ENCODE results near the gene TNNI2.
"Not testable (repeated sequence)": the region's sequence is repeated elsewhere in the genome, so short reads cannot be mapped to it uniquely, and the experiment has no call there.

Gene TNNI2

GRCh38 chr11:1805525-1805924 is 33.3 kb upstream of the TNNI2 start:
- no peak overlapping the region for H3K9ac ChIP-seq (ENCODE audit: insufficient read length, low read depth)
- no peaks in the 10 kb centered on the region for H3K4me1 ChIP-seq (ENCODE audit: insufficient read depth, insufficient read length)
- peaks cover 5% of the 10 kb centered on the region; the same call in 1 of the 2 replicates for H3K9me3 ChIP-seq (ENCODE audit: insufficient read depth, low read length)
- no peak overlapping the region for H3K4me3 ChIP-seq (ENCODE audit: insufficient read length, low read depth)
- H3K36me3 ChIP-seq (ENCODE audit: insufficient read depth, insufficient read length, low read length), result no peaks in the 10 kb centered on the region
- DNase-seq (ENCODE audit: low read depth, low spot score), result no peak
- no peak for TF ChIP-seq YY1 (IDR thresholded peaks at IDR 0.05; ENCODE audit: insufficient read depth, insufficient read length)
- no peak for TF ChIP-seq SUZ12 (IDR thresholded peaks at IDR 0.05; ENCODE audit: extremely low read depth, insufficient read depth, insufficient read length)
- no peak for TF ChIP-seq ZNF274 (IDR thresholded peaks at IDR 0.05; ENCODE audit: low read depth, low read length)
- no peaks in the 10 kb centered on the region for H3K27me3 ChIP-seq (ENCODE audit: insufficient read depth, insufficient read length)

- no peaks in the 10 kb centered on the region for H3K36me3 ChIP-seq (ENCODE audit: insufficient read depth, insufficient read length, low read length)
- H3K27me3 ChIP-seq (ENCODE audit: insufficient read depth, insufficient read length), result no peaks in the 10 kb centered on the region
- no peak overlapping the region for H3K9ac ChIP-seq (ENCODE audit: insufficient read length, low read depth)
- no peak for DNase-seq (ENCODE audit: low read depth, low spot score)
- TF ChIP-seq YY1 (IDR thresholded peaks at IDR 0.05; ENCODE audit: insufficient read depth, insufficient read length) (no peak), SUZ12 (IDR thresholded peaks at IDR 0.05; ENCODE audit: extremely low read depth, insufficient read depth, insufficient read length) (no peak), ZNF274 (IDR thresholded peaks at IDR 0.05; ENCODE audit: low read depth, low read length) (no peak)
- peaks cover 12% of the 10 kb centered on the region; the same call in 1 of the 2 replicates for H3K9me3 ChIP-seq (ENCODE audit: insufficient read depth, low read length)
- no peak overlapping the region for H3K4me3 ChIP-seq (ENCODE audit: insufficient read length, low read depth)
- no peaks in the 10 kb centered on the region for H3K4me1 ChIP-seq (ENCODE audit: insufficient read depth, insufficient read length)
Measured at GRCh38 chr11:1807264-1807995, 31.4 kb upstream of the TNNI2 start.

- no peaks in the 10 kb centered on the region for H3K36me3 ChIP-seq (ENCODE audit: insufficient read depth, insufficient read length, low read length)
- no peak for TF ChIP-seq YY1 (IDR thresholded peaks at IDR 0.05; ENCODE audit: insufficient read depth, insufficient read length)
- TF ChIP-seq SUZ12 (IDR thresholded peaks at IDR 0.05; ENCODE audit: extremely low read depth, insufficient read depth, insufficient read length), result no peak
- TF ChIP-seq ZNF274 (IDR thresholded peaks at IDR 0.05; ENCODE audit: low read depth, low read length), result no peak
- no peaks in the 10 kb centered on the region for H3K4me1 ChIP-seq (ENCODE audit: insufficient read depth, insufficient read length)
- no peak for DNase-seq (ENCODE audit: low read depth, low spot score)
- no peak overlapping the region for H3K9ac ChIP-seq (ENCODE audit: insufficient read length, low read depth)
- H3K9me3 ChIP-seq (ENCODE audit: insufficient read depth, low read length), result peaks cover 16% of the 10 kb centered on the region; the same call in 1 of the 2 replicates
- H3K27me3 ChIP-seq (ENCODE audit: insufficient read depth, insufficient read length), result no peaks in the 10 kb centered on the region
- H3K4me3 ChIP-seq (ENCODE audit: insufficient read length, low read depth), result no peak overlapping the region
Measured at GRCh38 chr11:1810761-1811160, 28.0 kb upstream of the TNNI2 start.

- no peak for DNase-seq (ENCODE audit: low read depth, low spot score)
- Histone ChIP-seq H3K9me3 (ENCODE audit: insufficient read depth, low read length) (peaks cover 19% of the 10 kb centered on the region; the same call in 1 of the 2 replicates), H3K4me3 (ENCODE audit: insufficient read length, low read depth) (no peak overlapping the region), H3K9ac (ENCODE audit: insufficient read length, low read depth) (no peak overlapping the region), H3K27me3 (ENCODE audit: insufficient read depth, insufficient read length) (no peaks in the 10 kb centered on the region), H3K4me1 (ENCODE audit: insufficient read depth, insufficient read length) (no peaks in the 10 kb centered on the region), H3K36me3 (ENCODE audit: insufficient read depth, insufficient read length, low read length) (no peaks in the 10 kb centered on the region)
- no peak for TF ChIP-seq SUZ12 (IDR thresholded peaks at IDR 0.05; ENCODE audit: extremely low read depth, insufficient read depth, insufficient read length)
- no peak for TF ChIP-seq ZNF274 (IDR thresholded peaks at IDR 0.05; ENCODE audit: low read depth, low read length)
- no peak for TF ChIP-seq YY1 (IDR thresholded peaks at IDR 0.05; ENCODE audit: insufficient read depth, insufficient read length)
Measured at GRCh38 chr11:1812274-1812673, 26.5 kb upstream of the TNNI2 start.

- Histone ChIP-seq H3K27me3 (ENCODE audit: insufficient read depth, insufficient read length) (no peaks in the 10 kb centered on the region), H3K4me3 (ENCODE audit: insufficient read length, low read depth) (no peak overlapping the region), H3K9ac (ENCODE audit: insufficient read length, low read depth) (no peak overlapping the region), H3K4me1 (ENCODE audit: insufficient read depth, insufficient read length) (no peaks in the 10 kb centered on the region), H3K36me3 (ENCODE audit: insufficient read depth, insufficient read length, low read length) (no peaks in the 10 kb centered on the region), H3K9me3 (ENCODE audit: insufficient read depth, low read length) (peaks cover 25% of the 10 kb centered on the region; the same call in 1 of the 2 replicates)
- TF ChIP-seq SUZ12 (IDR thresholded peaks at IDR 0.05; ENCODE audit: extremely low read depth, insufficient read depth, insufficient read length) (no peak), YY1 (IDR thresholded peaks at IDR 0.05; ENCODE audit: insufficient read depth, insufficient read length) (no peak), ZNF274 (IDR thresholded peaks at IDR 0.05; ENCODE audit: low read depth, low read length) (no peak)
- DNase-seq (ENCODE audit: low read depth, low spot score), result no peak
Measured at GRCh38 chr11:1812801-1813200, 26.0 kb upstream of the TNNI2 start.

GRCh38 chr11:1813356-1813755 is 25.4 kb upstream of the TNNI2 start:
- DNase-seq (ENCODE audit: low read depth, low spot score); H3K36me3 ChIP-seq (ENCODE audit: insufficient read depth, insufficient read length, low read length); H3K9ac ChIP-seq (ENCODE audit: insufficient read length, low read depth); H3K27me3 ChIP-seq (ENCODE audit: insufficient read depth, insufficient read length); H3K4me3 ChIP-seq (ENCODE audit: insufficient read length, low read depth); H3K4me1 ChIP-seq (ENCODE audit: insufficient read depth, insufficient read length): not testable (repeated sequence)
- H3K9me3 ChIP-seq (ENCODE audit: insufficient read depth, low read length), result peaks cover 30% of the 10 kb centered on the region

GRCh38 chr11:1814691-1815090 is 24.1 kb upstream of the TNNI2 start:
- TF ChIP-seq YY1 (IDR thresholded peaks at IDR 0.05; ENCODE audit: insufficient read depth, insufficient read length) (no peak), ZNF274 (IDR thresholded peaks at IDR 0.05; ENCODE audit: low read depth, low read length) (no peak), SUZ12 (IDR thresholded peaks at IDR 0.05; ENCODE audit: extremely low read depth, insufficient read depth, insufficient read length) (no peak)
- H3K9me3 ChIP-seq (ENCODE audit: insufficient read depth, low read length), result peaks cover 40% of the 10 kb centered on the region
- H3K27me3 ChIP-seq (ENCODE audit: insufficient read depth, insufficient read length), result no peaks in the 10 kb centered on the region
- no peak overlapping the region for H3K4me3 ChIP-seq (ENCODE audit: insufficient read length, low read depth)
- DNase-seq (ENCODE audit: low read depth, low spot score), result no peak
- H3K9ac ChIP-seq (ENCODE audit: insufficient read length, low read depth), result no peak overlapping the region
- H3K36me3 ChIP-seq (ENCODE audit: insufficient read depth, insufficient read length, low read length), result no peaks in the 10 kb centered on the region
- H3K4me1 ChIP-seq (ENCODE audit: insufficient read depth, insufficient read length), result no peaks in the 10 kb centered on the region
